Measurements from ENCODE around the gene TTLL11. TPM values are rescaled to one million over a fixed set of nuclear protein-coding genes. Genes with fewer than 3 reads are reported as not detected.

The TTLL11 gene
- total RNA-seq, 3 donors from 2014 or later: 6.0 to 22.2 (median 6.4) TPM

- no peak for TF ChIP-seq CTCF (IDR thresholded peaks at IDR 0.05)
- H3K36me3 ChIP-seq (ENCODE audit: low read depth): no peaks in the 10 kb centered on the region
- no peaks in the 10 kb centered on the region for H3K9me3 ChIP-seq
- ATAC-seq: no peak
- intact Hi-C loops (cut with DNase I, micrococcal nuclease): no loop called here
- peaks cover 19% of the 10 kb centered on the region for H3K4me1 ChIP-seq (ENCODE audit: low read depth)
- DNase-seq: no peak
- no peak overlapping the region for H3K4me3 ChIP-seq
Measured at GRCh38 chr9:121910491-121911040, 182.5 kb downstream of the TTLL11 start.

GRCh38 chr9:121909111-121909510, 184.0 kb downstream of the TTLL11 start:
- H3K4me3 ChIP-seq: no peak overlapping the region
- TF ChIP-seq CTCF (IDR thresholded peaks at IDR 0.05): no peak

GRCh38 chr9:121906074-121906870, 186.8 kb downstream of the TTLL11 start:
- DNase-seq: no peak
- Histone ChIP-seq H3K4me1 (ENCODE audit: low read depth) (no peaks in the 10 kb centered on the region), H3K36me3 (ENCODE audit: low read depth) (no peaks in the 10 kb centered on the region), H3K4me3 (no peak overlapping the region), H3K9me3 (no peaks in the 10 kb centered on the region)
- intact Hi-C loops (cut with DNase I, micrococcal nuclease): no loop called here
- no peak for TF ChIP-seq CTCF (IDR thresholded peaks at IDR 0.05)
- ATAC-seq: no peak

More at GRCh38 chr9:121909111-121909510, 184.0 kb downstream of the TTLL11 start:
- Histone ChIP-seq H3K4me1 (ENCODE audit: low read depth) (peaks cover 6% of the 10 kb centered on the region), H3K9me3 (no peaks in the 10 kb centered on the region), H3K36me3 (ENCODE audit: low read depth) (no peaks in the 10 kb centered on the region)
- DNase-seq (no peak), ATAC-seq (no peak)
- intact Hi-C loops (cut with DNase I, micrococcal nuclease): no loop called here

- Histone ChIP-seq H3K4me1 (ENCODE audit: low read depth) (no peaks in the 10 kb centered on the region), H3K9me3 (peaks cover 6% of the 10 kb centered on the region), H3K4me3 (no peak overlapping the region), H3K36me3 (ENCODE audit: low read depth) (no peaks in the 10 kb centered on the region)
- ATAC-seq (peak; percentile 31), DNase-seq (no peak)
- TF ChIP-seq CTCF (IDR thresholded peaks at IDR 0.05): no peak
- intact Hi-C loops (cut with DNase I, micrococcal nuclease): no loop called here
Measured at GRCh38 chr9:121902461-121903135, 190.5 kb downstream of the TTLL11 start.

GRCh38 chr9:121901616-121902015, 191.5 kb downstream of the TTLL11 start:
- no peaks in the 10 kb centered on the region for H3K4me1 ChIP-seq (ENCODE audit: low read depth)
- H3K36me3 ChIP-seq (ENCODE audit: low read depth): no peaks in the 10 kb centered on the region
- intact Hi-C loops (cut with DNase I, micrococcal nuclease): no loop called here
- no peak for DNase-seq
- H3K4me3 ChIP-seq: no peak overlapping the region
- no peak for ATAC-seq
- no peak for TF ChIP-seq CTCF (IDR thresholded peaks at IDR 0.05)
- H3K9me3 ChIP-seq: peaks cover 6% of the 10 kb centered on the region

Data from mucosa of descending colon (tissue), 3 donors.